WERI-Rb-1 (cell line): ENCODE measurements around the gene ASCC3.

ENCODE experiments used
- DNase-seq: peaks from one replicate; pipeline ENCODE4 v3.0.0-alpha.2; 2020
- H3K27ac ChIP-seq: fragments of 250-450 bp; sonication (Bioruptor Pico); 2 replicates; pipeline ENCODE4 v1.5.1; 2020; ENCODE audit warnings: mild to moderate bottlenecking, moderate library complexity
- H3K27me3 ChIP-seq: fragments of 250-450 bp; sonication (Bioruptor Pico); 2 replicates; pipeline ENCODE4 v1.5.1; 2021; ENCODE audit warnings: mild to moderate bottlenecking, low read depth, moderate library complexity; ENCODE audit not compliant: insufficient read depth, severe bottlenecking
- H3K36me3 ChIP-seq: fragments of 250-450 bp; sonication (Bioruptor Pico); 2 replicates; pipeline ENCODE4 v1.5.1; 2020; ENCODE audit warnings: mild to moderate bottlenecking, moderate library complexity
- H3K4me3 ChIP-seq: 2 replicates; pipeline ENCODE4 v1.5.1; 2011; ENCODE audit warnings: low read depth, mild to moderate bottlenecking, control low read depth, low read length
- H3K9me3 ChIP-seq: fragments of 250-450 bp; sonication (Bioruptor Pico); 2 replicates; pipeline ENCODE4 v1.5.1; 2021; ENCODE audit warnings: mild to moderate bottlenecking, moderate library complexity; ENCODE audit not compliant: severe bottlenecking
- TF ChIP-seq, protein P1 (sequence below): IDR thresholded peaks from 2 replicates; pipeline ENCODE4 v1.5.1; 2011; ENCODE audit warnings: low read depth, mild to moderate bottlenecking, control low read depth, inconsistent platforms, low read length

ASCC3 gene

DNA sequence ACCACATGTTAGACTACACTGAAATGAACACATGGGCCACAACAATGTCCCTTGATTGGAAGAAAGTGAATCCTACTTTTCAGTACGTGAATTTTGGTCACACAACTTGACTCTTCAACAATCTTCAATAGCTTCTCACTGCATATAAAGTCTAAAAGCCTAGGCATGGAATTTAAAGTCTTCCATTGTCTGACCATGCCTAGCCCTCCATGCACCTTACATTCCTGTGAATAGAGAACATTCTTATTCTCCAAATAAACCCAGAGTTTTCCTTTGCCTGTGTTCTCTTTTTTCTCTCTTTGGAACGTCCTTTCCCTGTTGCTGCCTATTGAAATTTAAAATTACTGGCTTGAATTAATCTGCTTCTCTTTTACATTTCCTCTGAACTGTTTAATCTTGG, 207.5 kb downstream of the ASCC3 start:
- H3K4me3 ChIP-seq, result no peak overlapping the region
- H3K27me3 ChIP-seq, result no peaks in the 10 kb centered on the region
- no peaks in the 10 kb centered on the region for H3K36me3 ChIP-seq
- no peak overlapping the region for H3K27ac ChIP-seq
- TF ChIP-seq, protein P1, sequence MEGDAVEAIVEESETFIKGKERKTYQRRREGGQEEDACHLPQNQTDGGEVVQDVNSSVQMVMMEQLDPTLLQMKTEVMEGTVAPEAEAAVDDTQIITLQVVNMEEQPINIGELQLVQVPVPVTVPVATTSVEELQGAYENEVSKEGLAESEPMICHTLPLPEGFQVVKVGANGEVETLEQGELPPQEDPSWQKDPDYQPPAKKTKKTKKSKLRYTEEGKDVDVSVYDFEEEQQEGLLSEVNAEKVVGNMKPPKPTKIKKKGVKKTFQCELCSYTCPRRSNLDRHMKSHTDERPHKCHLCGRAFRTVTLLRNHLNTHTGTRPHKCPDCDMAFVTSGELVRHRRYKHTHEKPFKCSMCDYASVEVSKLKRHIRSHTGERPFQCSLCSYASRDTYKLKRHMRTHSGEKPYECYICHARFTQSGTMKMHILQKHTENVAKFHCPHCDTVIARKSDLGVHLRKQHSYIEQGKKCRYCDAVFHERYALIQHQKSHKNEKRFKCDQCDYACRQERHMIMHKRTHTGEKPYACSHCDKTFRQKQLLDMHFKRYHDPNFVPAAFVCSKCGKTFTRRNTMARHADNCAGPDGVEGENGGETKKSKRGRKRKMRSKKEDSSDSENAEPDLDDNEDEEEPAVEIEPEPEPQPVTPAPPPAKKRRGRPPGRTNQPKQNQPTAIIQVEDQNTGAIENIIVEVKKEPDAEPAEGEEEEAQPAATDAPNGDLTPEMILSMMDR, result no peak
- no peaks in the 10 kb centered on the region for H3K9me3 ChIP-seq
- no peak for DNase-seq

DNA sequence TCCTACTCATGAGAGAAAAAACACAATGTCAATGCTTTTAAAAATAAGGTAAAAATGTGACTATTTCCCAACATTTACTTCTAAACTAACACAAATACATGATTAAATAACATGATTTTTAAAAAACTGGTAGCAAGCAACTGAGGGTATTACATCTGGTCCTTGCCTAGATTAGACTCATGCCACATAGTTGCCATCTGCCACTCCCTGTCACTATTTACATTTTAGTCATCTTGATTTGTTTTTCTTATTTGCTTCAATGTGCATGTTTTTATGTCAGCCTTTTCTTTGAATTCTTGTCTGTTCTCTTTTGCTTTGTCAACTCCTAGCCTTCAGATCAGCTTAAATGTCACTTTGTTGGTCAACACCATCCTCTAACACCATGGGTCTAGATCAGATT, 209.4 kb downstream of the ASCC3 start:
- Histone ChIP-seq H3K9me3 (no peaks in the 10 kb centered on the region), H3K27ac (no peak overlapping the region), H3K4me3 (no peak overlapping the region), H3K36me3 (no peaks in the 10 kb centered on the region), H3K27me3 (no peaks in the 10 kb centered on the region)
- TF ChIP-seq, protein P1, result no peak
- DNase-seq, result no peak

DNA sequence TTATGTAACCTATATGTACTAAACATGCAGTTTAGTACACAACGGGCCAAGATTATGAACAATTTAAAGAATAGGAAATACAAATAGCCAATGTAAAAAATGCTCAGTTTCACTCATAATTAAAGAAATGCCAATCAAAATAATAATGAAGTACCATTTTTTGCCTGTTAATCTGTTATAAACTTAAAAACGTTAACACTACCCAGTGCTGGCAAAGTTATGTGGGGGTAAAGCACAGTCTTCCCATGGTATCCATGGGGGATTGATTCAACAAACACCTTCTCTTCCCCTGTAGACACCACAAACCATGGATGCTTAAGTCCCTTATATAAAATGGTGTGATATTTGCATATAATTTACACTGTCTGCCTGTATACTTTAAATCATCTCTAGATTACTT, 211.1 kb downstream of the ASCC3 start:
- TF ChIP-seq, protein P1, result no peak
- Histone ChIP-seq H3K36me3 (no peaks in the 10 kb centered on the region), H3K9me3 (no peaks in the 10 kb centered on the region), H3K27ac (no peak overlapping the region), H3K4me3 (no peak overlapping the region), H3K27me3 (no peaks in the 10 kb centered on the region)
- DNase-seq, result no peak

DNA sequence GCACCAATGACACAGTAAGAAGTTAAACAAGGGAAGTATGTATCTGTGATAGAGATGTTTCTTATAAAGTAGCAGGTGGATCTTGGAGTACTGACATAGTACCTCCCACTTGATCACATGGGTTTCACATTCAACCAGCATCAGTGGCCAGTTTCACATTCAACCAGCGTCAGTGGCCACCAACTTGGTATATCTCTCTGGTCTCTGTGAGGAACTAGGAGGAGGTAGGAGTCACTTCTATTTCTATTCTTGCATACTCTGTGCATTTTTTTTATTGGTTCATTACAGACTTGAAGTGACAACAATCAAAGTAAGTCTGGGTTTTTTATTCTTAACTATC, 216.1 kb downstream of the ASCC3 start:
- Histone ChIP-seq H3K27ac (no peak overlapping the region), H3K4me3 (no peak overlapping the region), H3K9me3 (no peaks in the 10 kb centered on the region), H3K36me3 (peaks cover 3% of the 10 kb centered on the region; the same call in 1 of the 2 replicates), H3K27me3 (no peaks in the 10 kb centered on the region)
- TF ChIP-seq, protein P1, result no peak
- DNase-seq, result no peak

DNA sequence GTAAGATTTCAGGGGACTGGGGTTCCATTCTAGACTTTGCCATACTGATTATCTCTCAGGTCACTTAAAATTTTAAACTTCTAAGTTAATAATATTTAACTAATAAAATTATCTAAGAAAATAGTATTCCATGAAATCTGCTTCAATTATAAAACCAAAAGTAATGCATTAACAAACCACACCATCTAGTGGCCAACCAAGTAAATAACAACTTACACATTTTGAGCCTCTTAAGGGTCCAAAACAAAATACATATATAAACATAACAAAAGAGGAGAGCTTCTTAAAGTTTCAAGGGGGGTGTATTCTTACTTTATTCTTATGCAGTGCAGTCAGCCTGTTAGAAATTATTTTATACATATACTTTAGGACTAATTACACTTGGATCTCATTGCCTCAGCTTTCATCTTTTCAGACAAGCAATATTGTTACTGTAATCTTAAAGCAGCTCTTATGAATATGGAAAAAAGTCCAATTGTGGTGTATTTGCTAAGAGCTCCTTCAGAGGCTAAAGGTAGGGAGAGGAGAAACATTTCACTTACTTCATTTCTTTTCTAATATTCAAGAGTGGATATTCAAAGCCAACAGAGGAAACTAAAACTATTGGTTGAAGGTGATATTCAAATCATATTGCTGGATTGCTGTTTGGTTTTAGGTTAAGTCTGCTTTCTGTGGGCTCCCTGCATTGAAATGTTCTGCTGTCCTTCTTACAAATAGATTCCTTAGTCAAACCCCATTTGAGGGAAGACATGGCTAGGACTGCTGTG, 216.7 kb downstream of the ASCC3 start:
- Histone ChIP-seq H3K36me3 (peaks cover 3% of the 10 kb centered on the region; the same call in 1 of the 2 replicates), H3K27ac (no peak overlapping the region), H3K4me3 (no peak overlapping the region), H3K27me3 (no peaks in the 10 kb centered on the region), H3K9me3 (no peaks in the 10 kb centered on the region)
- no peak for DNase-seq
- TF ChIP-seq, protein P1, result no peak

DNA sequence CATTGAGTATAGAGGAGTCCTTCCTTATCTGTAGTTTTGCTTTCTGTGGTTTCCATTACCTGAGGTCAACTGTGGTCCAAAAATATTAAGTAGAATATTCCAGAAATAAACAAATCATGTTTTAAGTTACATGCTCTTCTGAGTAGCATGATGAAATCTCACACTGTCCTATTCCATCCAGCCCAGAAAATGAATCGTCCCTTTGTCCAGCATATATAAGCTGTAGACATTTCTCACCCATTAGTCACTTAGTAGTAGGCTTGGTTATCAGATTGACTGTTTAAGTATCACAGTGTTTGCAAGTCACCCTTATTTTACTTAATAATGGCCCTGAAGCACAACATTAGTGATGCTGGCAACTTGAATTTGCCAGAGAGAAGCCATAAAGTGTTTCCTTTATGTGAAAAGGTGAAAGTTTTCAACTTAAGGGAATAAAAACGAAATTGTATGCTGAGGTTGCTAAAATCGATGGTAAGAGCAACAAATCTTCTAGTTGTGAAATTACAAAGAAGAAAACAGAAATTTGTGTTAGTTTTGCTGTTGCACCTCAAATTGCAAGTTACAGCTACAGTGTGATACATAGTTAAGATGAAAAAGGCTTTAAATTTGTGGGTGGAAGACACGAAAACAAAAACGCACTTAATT, 217.8 kb downstream of the ASCC3 start:
- no peak for DNase-seq
- Histone ChIP-seq H3K27me3 (no peaks in the 10 kb centered on the region), H3K27ac (no peak overlapping the region), H3K4me3 (no peak overlapping the region), H3K9me3 (no peaks in the 10 kb centered on the region), H3K36me3 (peaks cover 3% of the 10 kb centered on the region; the same call in 1 of the 2 replicates)
- TF ChIP-seq, protein P1, result no peak
